SH-SY5Y (cell line): Measurements from ENCODE around the gene NPL.

Source experiments
- GATA2 ChIP-seq: IDR thresholded peaks from 2 replicates; pipeline ENCODE4 v1.6.1; 2011; ENCODE audit warnings: mild to moderate bottlenecking, low read depth, low read length
- GATA3 ChIP-seq: IDR thresholded peaks from 2 replicates; pipeline ENCODE4 v1.6.1; 2011; ENCODE audit warnings: low read depth, mild to moderate bottlenecking, low read length, moderate library complexity

NPL gene

DNA sequence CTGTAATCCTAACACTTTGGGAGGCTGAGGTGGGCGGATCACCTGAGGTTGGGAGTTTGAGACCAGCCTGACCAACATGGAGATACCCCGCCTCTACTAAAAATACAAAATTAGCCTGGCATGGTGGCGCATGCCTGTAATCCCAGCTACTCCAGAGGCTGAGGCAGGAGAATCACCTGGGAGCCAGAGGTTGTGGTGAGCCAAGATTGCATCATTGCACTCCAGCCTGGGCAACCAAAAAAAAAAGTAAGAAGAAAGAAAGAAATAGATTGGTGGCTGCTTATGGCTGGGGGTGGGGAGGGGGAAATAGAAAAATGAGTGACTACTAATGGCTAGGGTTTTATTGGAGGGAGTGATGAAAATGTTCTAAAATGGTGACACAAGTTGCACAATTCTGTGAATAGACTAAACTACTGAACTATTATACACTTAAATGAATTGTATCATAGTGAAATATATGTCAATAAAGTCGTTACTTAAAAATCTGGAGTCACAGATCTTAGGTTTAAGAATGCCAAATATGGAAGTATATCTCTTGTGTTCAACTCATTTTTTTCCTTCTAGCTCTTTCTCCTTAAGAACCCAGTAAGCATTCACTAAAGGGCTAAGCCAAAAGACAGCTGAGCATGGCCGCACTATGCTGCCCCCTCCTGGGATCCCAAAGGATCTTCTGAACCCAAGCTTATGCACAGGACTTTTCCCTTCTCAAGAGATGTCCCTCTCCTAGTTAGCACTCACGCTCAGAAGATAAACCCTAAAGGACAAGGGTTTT lies 3.2 kb upstream of the NPL start:
- no peak for TF ChIP-seq GATA2
- TF ChIP-seq GATA3 = no peak

DNA sequence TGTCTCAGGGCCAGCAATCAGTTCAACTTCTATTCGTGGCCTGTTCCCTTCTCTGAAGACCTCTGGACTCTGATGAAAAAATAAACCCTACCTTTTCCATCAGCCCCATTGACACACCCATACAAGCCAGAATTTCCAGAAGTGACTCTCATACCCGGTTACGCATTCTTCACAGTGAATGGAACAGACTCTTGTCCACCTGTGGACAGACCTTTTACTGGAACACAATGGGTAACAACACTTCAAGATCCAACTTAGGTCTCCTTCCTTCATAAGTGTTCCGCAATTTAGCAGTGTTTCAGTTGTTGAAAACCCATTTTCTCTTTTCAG lies 2.6 kb upstream of the NPL start:
- TF ChIP-seq GATA3 = no peak
- no peak for TF ChIP-seq GATA2

GRCh38 chr1:182791281-182792179 lies 2.0 kb downstream of the NPL start:
- TF ChIP-seq GATA2 = no peak
- no peak for TF ChIP-seq GATA3

- no peak for TF ChIP-seq GATA2
- no peak for TF ChIP-seq GATA3
Observed at GRCh38 chr1:182794091-182794490, 4.5 kb downstream of the NPL start.

DNA sequence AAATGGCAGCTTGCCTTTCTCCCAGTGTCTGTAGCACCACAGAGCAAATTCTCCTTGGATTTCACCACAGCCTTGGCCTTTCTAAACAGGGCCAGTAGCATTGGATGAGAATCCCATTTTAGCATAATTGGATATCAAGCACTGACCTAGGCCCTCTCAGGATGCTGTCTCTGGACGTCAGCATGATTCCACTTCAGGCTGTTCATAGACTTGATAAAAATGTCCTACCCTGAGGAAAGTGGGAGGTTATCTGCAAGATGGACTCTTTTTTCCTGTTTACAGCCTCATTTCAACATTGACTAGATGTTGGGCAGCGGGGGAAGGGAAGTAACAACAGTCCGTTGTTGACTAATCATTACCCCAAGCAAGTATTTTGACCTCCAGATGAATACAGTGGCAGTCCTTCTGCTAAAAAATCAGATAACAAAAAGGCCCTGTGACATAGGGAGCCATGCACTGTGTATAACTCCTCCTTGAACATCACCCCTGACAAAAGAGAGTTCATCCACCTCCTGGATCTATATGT lies 5.2 kb downstream of the NPL start:
- TF ChIP-seq GATA2 (no peak), GATA3 (no peak)

DNA sequence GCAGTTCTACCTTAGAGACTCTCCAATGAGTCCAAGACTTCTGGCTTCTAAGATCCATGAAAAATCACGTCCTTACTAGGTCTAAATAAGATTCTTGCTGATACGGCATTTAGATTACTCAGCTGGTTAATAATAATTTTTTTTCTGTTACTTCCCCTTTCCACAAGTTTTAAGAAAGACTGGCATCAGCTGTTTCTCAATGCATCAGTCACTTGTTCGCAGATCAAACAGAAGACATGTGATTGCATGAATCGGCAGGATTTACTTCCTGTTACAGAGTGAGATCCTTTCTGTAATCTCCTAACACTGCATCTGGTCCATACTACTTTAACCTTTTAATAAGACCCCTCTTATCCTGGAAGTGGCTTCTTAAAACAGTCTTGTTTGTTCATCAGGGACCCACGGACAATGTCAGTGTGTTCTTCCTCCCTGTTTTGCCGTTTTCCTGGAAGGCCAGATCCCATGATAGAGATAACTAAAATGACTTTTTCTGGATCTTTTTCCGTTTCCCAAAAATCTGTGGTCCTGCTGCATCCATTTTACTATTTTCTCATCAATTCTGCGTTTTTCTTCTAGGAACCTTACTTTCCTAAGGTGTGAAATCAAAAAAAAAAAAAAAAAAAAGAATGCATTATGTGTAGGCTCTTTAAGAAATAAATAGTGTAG lies 6.1 kb downstream of the NPL start:
- TF ChIP-seq GATA2 (no peak), GATA3 (no peak)

DNA sequence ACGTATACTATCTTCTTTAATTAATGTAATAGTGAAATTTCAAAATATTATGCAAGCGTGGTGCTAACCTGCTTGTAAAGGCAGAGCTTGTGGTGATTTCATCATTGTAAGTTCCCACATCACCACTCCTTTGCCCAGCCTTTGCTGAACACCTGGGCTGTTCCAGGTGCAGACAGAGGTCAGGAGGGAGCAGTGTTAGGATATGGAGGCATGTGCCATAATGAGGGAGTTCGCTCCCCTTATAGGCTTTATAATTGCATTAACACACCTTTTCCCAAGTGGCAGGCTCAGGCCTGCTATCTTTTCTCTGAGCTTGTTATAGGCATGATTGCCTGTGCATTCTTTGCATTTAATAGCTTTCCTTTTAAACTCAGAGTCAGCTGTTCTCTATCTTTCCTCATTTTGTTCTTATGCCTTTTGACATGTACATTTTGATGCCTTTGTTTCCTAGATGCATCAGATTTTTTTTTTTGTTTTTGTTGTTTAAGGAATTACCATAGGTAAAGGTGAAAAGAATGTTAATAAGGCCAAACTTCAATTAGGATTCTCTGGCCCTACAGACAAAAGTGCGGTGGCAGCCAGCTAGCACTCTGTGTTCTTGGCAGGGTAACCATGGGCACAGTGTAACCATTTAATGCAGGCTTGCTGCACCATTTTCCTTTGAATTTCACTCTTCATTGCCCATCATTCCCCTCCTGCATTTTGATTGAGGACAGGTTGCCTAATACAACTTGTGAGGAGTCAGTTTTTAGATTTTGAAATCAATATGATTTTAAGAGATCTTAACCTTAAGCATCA lies 12.6 kb downstream of the NPL start:
- no peak for TF ChIP-seq GATA2
- no peak for TF ChIP-seq GATA3

GRCh38 chr1:182803846-182804245 lies 14.3 kb downstream of the NPL start:
- TF ChIP-seq GATA2 (no peak), GATA3 (no peak)

GRCh38 chr1:182806015-182806678 lies 16.6 kb downstream of the NPL start:
- TF ChIP-seq GATA2 = no peak
- TF ChIP-seq GATA3 = no peak

DNA sequence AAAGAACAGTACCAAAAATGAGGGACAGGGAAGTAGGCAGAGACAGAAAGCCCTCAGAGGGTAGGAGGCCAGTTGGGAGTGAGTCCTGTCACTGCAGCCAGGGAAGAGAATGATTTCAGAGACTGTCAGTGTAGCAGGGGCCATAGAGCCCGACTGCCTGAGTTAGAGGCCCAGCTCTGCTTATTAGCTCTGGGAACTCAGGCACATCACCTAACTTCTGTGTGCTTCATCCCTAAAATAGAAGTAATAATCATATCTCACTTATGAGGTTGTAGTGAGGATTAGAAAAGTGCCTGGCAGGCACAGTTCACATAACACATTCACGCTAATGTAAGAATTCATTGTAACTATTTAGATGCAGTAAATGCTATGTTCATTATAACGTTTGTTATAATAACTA lies 18.3 kb downstream of the NPL start:
- TF ChIP-seq GATA2 (no peak), GATA3 (no peak)

GRCh38 chr1:182809414-182809957 lies 19.9 kb downstream of the NPL start:
- TF ChIP-seq GATA2 (no peak), GATA3 (no peak)

- TF ChIP-seq GATA3 (no peak), GATA2 (no peak)
Observed at GRCh38 chr1:182811975-182812722, 22.6 kb downstream of the NPL start.
